ENCODE results near the gene TEX10. TPM values are rescaled to one million over a fixed set of nuclear protein-coding genes. Genes with fewer than 3 reads are reported as not detected.

TEX10 gene
- total and polyA plus RNA-seq, 12 donors, result 5.9 to 25.1 (median 10.9) TPM

DNA sequence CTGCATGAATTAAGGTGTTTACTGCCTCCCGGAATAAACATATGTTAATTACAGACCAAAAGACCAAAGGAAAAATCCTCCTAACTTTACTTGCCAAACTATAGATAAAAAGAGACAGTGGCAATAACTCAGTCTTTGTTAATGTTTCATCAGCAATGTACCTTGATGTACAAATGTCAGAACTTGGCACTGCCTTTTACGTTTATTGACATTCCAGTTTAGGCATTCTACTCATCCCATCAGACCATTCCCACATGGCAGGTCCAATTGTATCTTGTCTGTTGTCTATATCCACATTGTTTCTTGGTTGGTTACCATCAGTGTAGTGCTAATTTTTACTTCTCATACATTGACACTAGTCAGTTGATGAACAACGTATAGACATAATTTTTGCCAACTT, 85.5 kb downstream of the TEX10 start:
- Histone ChIP-seq H3K4me3 (no peak overlapping the region), H3K27me3 (no peaks in the 10 kb centered on the region), H3K9me3 (replicated peaks in 1 of 3) (no peaks in the 10 kb centered on the region), H3K36me3 (replicated peaks in 1 of 2) (no peaks in the 10 kb centered on the region), H3K4me1 (replicated peaks in 1 of 2) (no peaks in the 10 kb centered on the region), H3K27ac (no peak overlapping the region)
- no peak for DNase-seq
- WGBS, 4 donors, result 96 to 99% (median 98%) methylated on average over 3 of the region's 3 CpGs
- intact Hi-C loops (cut with DNase I), result no loop called here
- TF ChIP-seq, protein P1, sequence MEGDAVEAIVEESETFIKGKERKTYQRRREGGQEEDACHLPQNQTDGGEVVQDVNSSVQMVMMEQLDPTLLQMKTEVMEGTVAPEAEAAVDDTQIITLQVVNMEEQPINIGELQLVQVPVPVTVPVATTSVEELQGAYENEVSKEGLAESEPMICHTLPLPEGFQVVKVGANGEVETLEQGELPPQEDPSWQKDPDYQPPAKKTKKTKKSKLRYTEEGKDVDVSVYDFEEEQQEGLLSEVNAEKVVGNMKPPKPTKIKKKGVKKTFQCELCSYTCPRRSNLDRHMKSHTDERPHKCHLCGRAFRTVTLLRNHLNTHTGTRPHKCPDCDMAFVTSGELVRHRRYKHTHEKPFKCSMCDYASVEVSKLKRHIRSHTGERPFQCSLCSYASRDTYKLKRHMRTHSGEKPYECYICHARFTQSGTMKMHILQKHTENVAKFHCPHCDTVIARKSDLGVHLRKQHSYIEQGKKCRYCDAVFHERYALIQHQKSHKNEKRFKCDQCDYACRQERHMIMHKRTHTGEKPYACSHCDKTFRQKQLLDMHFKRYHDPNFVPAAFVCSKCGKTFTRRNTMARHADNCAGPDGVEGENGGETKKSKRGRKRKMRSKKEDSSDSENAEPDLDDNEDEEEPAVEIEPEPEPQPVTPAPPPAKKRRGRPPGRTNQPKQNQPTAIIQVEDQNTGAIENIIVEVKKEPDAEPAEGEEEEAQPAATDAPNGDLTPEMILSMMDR (IDR thresholded peaks at IDR 0.05), result no peak
- TF ChIP-seq POLR2A (IDR thresholded peaks at IDR 0.05), result no peak

Other genes starting within 250 kb of the TEX10 start
- 10 to 100 TPM; 10.8 to 37.9 (median 19.8) TPM for gene MSANTD3, start 74.2 kb upstream of the TEX10 start, total RNA-seq
- 10 to 100 TPM; 10.5 to 16.5 (median 13.7) TPM for gene MSANTD3, start 74.2 kb upstream of the TEX10 start, polyA plus RNA-seq
- 1 to 10 TPM in 1 of 9 donors, under 1 TPM in 3, not detected in 5; 0.14 to 1.8 (median 0.24) TPM for gene TMEFF1, start 120.2 kb upstream of the TEX10 start, total RNA-seq
- not detected for gene TMEFF1, start 120.2 kb upstream of the TEX10 start, polyA plus RNA-seq
- under 1 TPM in 6 of 9 donors, not detected in 3; 0.13 to 0.72 (median 0.33) TPM for gene CAVIN4, start 225.1 kb upstream of the TEX10 start, total RNA-seq
- under 1 TPM in 2 of 3 donors, not detected in 1; 0.07 to 0.22 TPM for gene CAVIN4, start 225.1 kb upstream of the TEX10 start, polyA plus RNA-seq